ENCODE data around the gene PUM1. TPM values are rescaled to one million over a fixed set of nuclear protein-coding genes. Genes with fewer than 3 reads are reported as not detected.

Gene PUM1
- total RNA-seq, 4 donors from 2014 or later: 66.7 to 121 (median 83.9) TPM

GRCh38 chr1:30964706-30965105 lies 100.8 kb downstream of the PUM1 start:
- no peak for TF ChIP-seq CTCF (IDR thresholded peaks at IDR 0.05)
- DNase-seq (ENCODE audit: low spot score) (no peak), ATAC-seq (ENCODE audit: low FRiP score) (no peak)

- DNase-seq (ENCODE audit: low spot score) (no peak), ATAC-seq (ENCODE audit: low FRiP score) (no peak)
- TF ChIP-seq CTCF (IDR thresholded peaks at IDR 0.05): no peak
Measured at GRCh38 chr1:30962609-30963508, 102.7 kb downstream of the PUM1 start.

GRCh38 chr1:30957560-30958222 lies 107.8 kb downstream of the PUM1 start:
- no peak for ATAC-seq (ENCODE audit: low FRiP score)
- DNase-seq (ENCODE audit: low spot score): no peak
- no peak for TF ChIP-seq CTCF (IDR thresholded peaks at IDR 0.05)

- no peak for ATAC-seq (ENCODE audit: low FRiP score)
- TF ChIP-seq CTCF (IDR thresholded peaks at IDR 0.05): no peak
- DNase-seq (ENCODE audit: low spot score): no peak
Measured at GRCh38 chr1:30955448-30956015, 110.0 kb downstream of the PUM1 start.

- TF ChIP-seq CTCF (IDR thresholded peaks at IDR 0.05): no peak
- DNase-seq (ENCODE audit: low spot score) (no peak), ATAC-seq (ENCODE audit: low FRiP score) (no peak)
Measured at GRCh38 chr1:30953685-30954084, 111.8 kb downstream of the PUM1 start.

GRCh38 chr1:30952098-30952497 lies 113.4 kb downstream of the PUM1 start:
- no peak for DNase-seq (ENCODE audit: low spot score)
- ATAC-seq (ENCODE audit: low FRiP score): no peak
- no peak for TF ChIP-seq CTCF (IDR thresholded peaks at IDR 0.05)

All from omental fat pad (tissue), 4 donors.